B cell (primary cell): ENCODE data around the gene RPTOR. TPM values are rescaled to one million over a fixed set of nuclear protein-coding genes. Genes with fewer than 3 reads are reported as not detected.

ENCODE experiments used
- ATAC-seq: fragments of 200-7000 bp; cut with Tn5 transposase; one replicate; pipeline ENCODE4 v1.10.0; 2021; ENCODE audit warnings: low read depth, mild to moderate bottlenecking, moderate number of reproducible peaks, moderate library complexity
- CTCF ChIA-PET: fragments of 350-600 bp; sonication (Branson Sonifier 250); formaldehyde crosslinking; loops from one replicate; lab custom pipeline; 2021; ENCODE audit warnings: antibody characterized with exemption, inconsistent platforms; lab: Charles Lee
- POLR2A ChIA-PET: fragments of 350-600 bp; sonication (Branson Sonifier 250); formaldehyde crosslinking; loops from one replicate; lab custom pipeline; 2021; ENCODE audit warnings: antibody characterized with exemption; lab: Charles Lee
- DNase-seq: peaks from one replicate; pipeline ENCODE4 v3.0.0; 2013
- H2AFZ ChIP-seq: 2 replicates; pipeline ENCODE4 v1.6.1; 2012; ENCODE audit warnings: mild to moderate bottlenecking, low read depth, low read length; ENCODE audit not compliant: insufficient read depth, poor library complexity, severe bottlenecking
- H3K27ac ChIP-seq, 2 donors: 1 replicate in 1 of 2; 2 replicates in 1 of 2; pipeline ENCODE4 v1.5.1; 2012 to 2013; ENCODE audit warnings: low read length in 2 of 2, mild to moderate bottlenecking in 2 of 2, moderate library complexity in 1 of 2
- H3K27me3 ChIP-seq, 4 experiments: fragments of 200-600 bp in 1 of 4; sonication (generic) in 1 of 4; replicated peaks in 1 of 4; 1 replicate in 2 of 4; 2 replicates in 2 of 4; pipeline versions ENCODE4 v1.6.1 to v1.7.0; 2013 to 2016; ENCODE audit warnings: low read length in 3 of 4, mild to moderate bottlenecking in 2 of 4, mixed read lengths in 1 of 4, moderate library complexity in 1 of 4; ENCODE audit not compliant: insufficient read depth in 4 of 4, control insufficient read depth in 3 of 4; ENCODE audit errors: control extremely low read depth in 1 of 4
- H3K36me3 ChIP-seq, 2 experiments: replicated peaks in 1 of 2; 1 replicate in 1 of 2; 2 replicates in 1 of 2; pipeline versions ENCODE4 v1.6.1 to v1.7.1; 2013; ENCODE audit warnings: low read length in 1 of 2; ENCODE audit not compliant: insufficient read depth in 2 of 2, control insufficient read depth in 1 of 2; ENCODE audit errors: control extremely low read depth in 1 of 2, extremely low read depth in 1 of 2
- H3K4me1 ChIP-seq, 2 donors: fragments of 200-600 bp in 1 of 2; sonication (generic) in 1 of 2; 1 replicate in 1 of 2; 2 replicates in 1 of 2; pipeline versions ENCODE4 v1.5.1 to v1.6.1; 2013 to 2017; ENCODE audit warnings: low read length in 2 of 2; ENCODE audit not compliant: control insufficient read depth in 2 of 2, insufficient read depth in 2 of 2
- H3K4me2 ChIP-seq: replicated peaks from 2 replicates; pipeline ENCODE3; 2012; ENCODE audit warnings: mild to moderate bottlenecking, low read depth, low read length; ENCODE audit not compliant: poor library complexity, severe bottlenecking
- H3K4me3 ChIP-seq, 5 experiments: fragments of 200-600 bp in 1 of 5; sonication (generic) in 1 of 5; 1 replicate in 3 of 5; 2 replicates in 2 of 5; pipeline versions ENCODE4 v1.5.1 to v1.7.0; 2011 to 2016; ENCODE audit warnings: low read length in 4 of 5, mild to moderate bottlenecking in 4 of 5, low read depth in 2 of 5, control low read depth in 1 of 5, moderate library complexity in 1 of 5; ENCODE audit not compliant: insufficient read depth in 1 of 5; ENCODE audit errors: control extremely low read depth in 1 of 5, extremely low read depth in 1 of 5
- H3K79me2 ChIP-seq: fragments of 200-600 bp; sonication (generic); one replicate; pipeline ENCODE4 v1.6.0; 2016; ENCODE audit warnings: low read length; ENCODE audit not compliant: control insufficient read depth, insufficient read depth
- H3K9ac ChIP-seq: fragments of 200-600 bp; sonication (generic); 2 replicates; pipeline ENCODE4 v1.6.1; 2017; ENCODE audit warnings: mild to moderate bottlenecking, low read length, moderate library complexity
- H3K9me3 ChIP-seq, 3 donors: one replicate each; pipeline versions ENCODE4 v1.6.1 to v1.7.1; 2013; ENCODE audit warnings: low read length in 2 of 3; ENCODE audit not compliant: control insufficient read depth in 2 of 3, insufficient read depth in 1 of 3; ENCODE audit errors: control extremely low read depth in 1 of 3
- H4K20me1 ChIP-seq: 2 replicates; pipeline ENCODE4 v1.6.0; 2012; ENCODE audit warnings: mild to moderate bottlenecking, low read length; ENCODE audit not compliant: insufficient read depth, control insufficient read depth, poor library complexity, severe bottlenecking
- H3K27ac Mint-ChIP-seq: one replicate; pipeline ENCODE4 v1.8.0; 2021; ENCODE audit warnings: mixed read lengths
- H3K27me3 Mint-ChIP-seq: one replicate; pipeline ENCODE4 v1.8.0; 2021; ENCODE audit warnings: mixed read lengths
- H3K4me1 Mint-ChIP-seq: one replicate; pipeline ENCODE4 v1.8.0; 2021; ENCODE audit warnings: mixed read lengths
- H3K4me3 Mint-ChIP-seq: one replicate; pipeline ENCODE4 v1.8.0; 2021; ENCODE audit warnings: mixed read lengths
- H3K9me3 Mint-ChIP-seq: one replicate; pipeline ENCODE4 v1.8.0; 2022; ENCODE audit warnings: mixed read lengths; ENCODE audit not compliant: insufficient read depth
- CTCF ChIP-seq: fragments of 200-600 bp; IDR thresholded peaks from one replicate; pipeline ENCODE4 v1.8.0; 2022; ENCODE audit warnings: antibody characterized with exemption, mild to moderate bottlenecking
- EZH2 ChIP-seq: IDR thresholded peaks from 2 replicates; pipeline ENCODE4 v1.6.1; 2012; ENCODE audit warnings: borderline replicate concordance, low read depth, mild to moderate bottlenecking, moderate library complexity, low read length; ENCODE audit not compliant: insufficient read depth, poor library complexity, severe bottlenecking
- WGBS: methylation state at CpG from one replicate; pipeline ENCODE4 v1.1.5; 2013; ENCODE audit warnings: missing lambda C conversion rate; ENCODE audit not compliant: insufficient coverage; 5-methylcytosine and 5-hydroxymethylcytosine counted together
- intact Hi-C: fragments of 100-400 bp; cut with micrococcal nuclease; formaldehyde crosslinking; loops from one replicate; pipeline ENCODE4 v1.10.0; 2022
- polyA plus RNA-seq: library from polyadenylated mRNA; depleted of rRNA; stranded (reverse); fragments of >200 nt; gene quantifications from 2 replicates; pipeline ENCODE4 v1.2.3, GENCODE V29; 2012
- total RNA-seq, 2 donors: library from RNA; stranded (reverse); fragments of 120-200 nt in 1 of 2; gene quantifications; 1 replicate in 1 of 2; 2 replicates in 1 of 2; pipeline versions ENCODE4 v1.2.3 to v1.2.4, GENCODE V29; 2013 to 2022

RPTOR gene
- total and polyA plus RNA-seq, 2 donors (not counting 1 experiment from before 2014, with no cell fraction given): 13.4 to 58.8 TPM

- Histone ChIP-seq H3K9ac (no peak overlapping the region), H3K9me3 (no peaks in the 10 kb centered on the region), H4K20me1 (no peaks in the 10 kb centered on the region), H3K4me3 (no peak overlapping the region), H3K4me1 (peaks cover 24 to 29% of the 10 kb centered on the region in 2 donors), H3K27me3 (peaks cover 0 to 11% (median 3%) of the 10 kb centered on the region in 4 experiments), H3K4me2 (no peak overlapping the region), H3K36me3 (no peaks in the 10 kb centered on the region), H2AFZ (no peak overlapping the region), H3K79me2 (no peaks in the 10 kb centered on the region), H3K27ac (no peak overlapping the region)
- POLR2A ChIA-PET: interaction anchor here (0.5 kb wide), 1 partner anchor 226 kb away, joined by 3 read pairs; no protein-coding TSS in a partner anchor
- Mint-ChIP-seq H3K27ac (no peak overlapping the region), H3K27me3 (peaks cover 4% of the 10 kb centered on the region), H3K4me1 (peaks cover 11% of the 10 kb centered on the region), H3K9me3 (no peaks in the 10 kb centered on the region), H3K4me3 (no peak overlapping the region)
- DNase-seq: no peak
- ATAC-seq: no peak
- intact Hi-C loops: no loop called here
- WGBS: 81% methylated on average over 11 of the region's 13 CpGs
- CTCF ChIA-PET: interaction anchor here (0.6 to 3.7 kb wide), 6 partner anchors 14 to 545 kb away, joined by 3 to 35 read pairs (median 3); no protein-coding TSS in a partner anchor
- TF ChIP-seq CTCF (no peak), EZH2 (no peak)
Measured at GRCh38 chr17:80971704-80972304, 427.2 kb downstream of the RPTOR start.

- H3K27me3 ChIP-seq: peaks cover 0 to 5% (median 1%) of the 10 kb centered on the region in 4 experiments
- Mint-ChIP-seq H3K9me3 (no peaks in the 10 kb centered on the region), H3K27ac (no peak overlapping the region), H3K27me3 (peaks cover 13% of the 10 kb centered on the region), H3K4me1 (peaks cover 9% of the 10 kb centered on the region), H3K4me3 (no peak overlapping the region)
- intact Hi-C loops: no loop called here
- H3K36me3 ChIP-seq: no peaks in the 10 kb centered on the region
- peaks cover 6 to 11% of the 10 kb centered on the region in 2 donors for H3K4me1 ChIP-seq
- H3K4me2 ChIP-seq: no peak overlapping the region
- H3K4me3 ChIP-seq: no peak overlapping the region
- no peak overlapping the region for H2AFZ ChIP-seq
- ATAC-seq: no peak
- H3K27ac ChIP-seq: no peak overlapping the region
- H4K20me1 ChIP-seq: no peaks in the 10 kb centered on the region
- no peaks in the 10 kb centered on the region for H3K9me3 ChIP-seq
- DNase-seq: no peak
- no peak overlapping the region for H3K9ac ChIP-seq
- H3K79me2 ChIP-seq: no peaks in the 10 kb centered on the region
- 90% methylated on average over 2 of the region's 3 CpGs for WGBS
- ChIA-PET CTCF (no interaction called here), POLR2A (no interaction called here)
- TF ChIP-seq CTCF: no peak
- TF ChIP-seq EZH2: no peak
Measured at GRCh38 chr17:80976701-80977100, 432.1 kb downstream of the RPTOR start.
